Thyroid gland (tissue), 4 donors: ENCODE measurements around the gene SLC7A9.

ENCODE experiments used
- POLR2A ChIP-seq, 2 donors: fragments of 450-650 bp; IDR thresholded peaks; one replicate each; pipeline ENCODE4 v1.6.1; 2017; ENCODE audit warnings: antibody characterized with exemption in 2 of 2, mild to moderate bottlenecking in 2 of 2, moderate library complexity in 1 of 2
- TF ChIP-seq, protein P1 (sequence below), 6 experiments: fragments of 200-600 bp in 3 of 6; fragments of 450-650 bp in 3 of 6; sonication (generic) in 3 of 6; IDR thresholded peaks; one replicate each; pipeline ENCODE4 v1.5.1; 2016 to 2019; ENCODE audit warnings: antibody characterized with exemption in 6 of 6, mild to moderate bottlenecking in 2 of 6, inconsistent platforms in 1 of 6, moderate library complexity in 1 of 6

DNA sequence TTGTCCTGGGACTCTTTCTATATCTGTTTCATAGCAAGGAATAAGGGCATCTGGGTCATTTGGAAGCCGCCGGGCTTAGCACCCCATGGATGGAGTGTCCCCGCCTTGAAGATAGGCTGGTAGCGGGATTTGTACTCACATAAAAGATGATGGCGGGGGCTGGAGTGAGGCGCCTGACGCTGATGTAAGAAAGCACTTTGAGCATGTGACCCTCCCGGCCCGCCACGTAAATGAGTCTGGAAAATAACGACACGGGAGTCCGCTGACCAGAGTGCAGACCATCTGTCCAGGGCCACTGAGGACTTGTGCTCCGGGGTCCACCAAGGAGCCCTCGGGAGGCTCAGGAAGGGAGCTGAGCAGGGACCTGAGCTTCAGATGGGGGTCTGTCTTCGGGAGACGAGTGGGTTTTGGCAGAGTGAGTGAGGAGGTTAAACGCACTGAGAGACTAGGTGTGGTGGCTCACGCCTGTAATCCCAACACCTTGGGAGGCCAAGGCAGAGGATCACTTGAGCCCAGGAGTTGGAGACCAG lies 25.8 kb downstream of the SLC7A9 start:
- TF ChIP-seq, protein P1, sequence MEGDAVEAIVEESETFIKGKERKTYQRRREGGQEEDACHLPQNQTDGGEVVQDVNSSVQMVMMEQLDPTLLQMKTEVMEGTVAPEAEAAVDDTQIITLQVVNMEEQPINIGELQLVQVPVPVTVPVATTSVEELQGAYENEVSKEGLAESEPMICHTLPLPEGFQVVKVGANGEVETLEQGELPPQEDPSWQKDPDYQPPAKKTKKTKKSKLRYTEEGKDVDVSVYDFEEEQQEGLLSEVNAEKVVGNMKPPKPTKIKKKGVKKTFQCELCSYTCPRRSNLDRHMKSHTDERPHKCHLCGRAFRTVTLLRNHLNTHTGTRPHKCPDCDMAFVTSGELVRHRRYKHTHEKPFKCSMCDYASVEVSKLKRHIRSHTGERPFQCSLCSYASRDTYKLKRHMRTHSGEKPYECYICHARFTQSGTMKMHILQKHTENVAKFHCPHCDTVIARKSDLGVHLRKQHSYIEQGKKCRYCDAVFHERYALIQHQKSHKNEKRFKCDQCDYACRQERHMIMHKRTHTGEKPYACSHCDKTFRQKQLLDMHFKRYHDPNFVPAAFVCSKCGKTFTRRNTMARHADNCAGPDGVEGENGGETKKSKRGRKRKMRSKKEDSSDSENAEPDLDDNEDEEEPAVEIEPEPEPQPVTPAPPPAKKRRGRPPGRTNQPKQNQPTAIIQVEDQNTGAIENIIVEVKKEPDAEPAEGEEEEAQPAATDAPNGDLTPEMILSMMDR (IDR thresholded peaks at IDR 0.05), result no peak
- no peak for TF ChIP-seq POLR2A (IDR thresholded peaks at IDR 0.05)
